ENCODE results near the gene GAS7.

Gene GAS7

DNA sequence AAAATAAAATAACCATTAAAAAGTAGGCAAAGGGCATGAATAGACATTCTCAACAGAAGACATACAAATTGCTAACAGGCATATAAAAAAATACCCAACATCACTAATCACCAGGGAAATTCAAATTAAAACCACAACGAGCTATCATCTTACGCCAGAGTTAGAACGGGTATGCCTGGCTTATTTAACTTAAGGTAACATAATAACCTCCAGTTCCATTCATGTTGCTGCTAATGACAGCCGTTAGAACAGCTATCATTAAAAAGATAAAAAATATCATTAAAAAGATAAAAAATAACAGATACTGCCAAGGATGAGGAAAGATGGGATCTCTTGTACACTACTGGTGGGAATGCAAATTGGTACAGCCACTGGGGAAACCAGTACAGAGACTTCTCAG lies 89.3 kb downstream of the GAS7 start:
- DNase-seq (ENCODE audit: low read depth), result no peak

DNA sequence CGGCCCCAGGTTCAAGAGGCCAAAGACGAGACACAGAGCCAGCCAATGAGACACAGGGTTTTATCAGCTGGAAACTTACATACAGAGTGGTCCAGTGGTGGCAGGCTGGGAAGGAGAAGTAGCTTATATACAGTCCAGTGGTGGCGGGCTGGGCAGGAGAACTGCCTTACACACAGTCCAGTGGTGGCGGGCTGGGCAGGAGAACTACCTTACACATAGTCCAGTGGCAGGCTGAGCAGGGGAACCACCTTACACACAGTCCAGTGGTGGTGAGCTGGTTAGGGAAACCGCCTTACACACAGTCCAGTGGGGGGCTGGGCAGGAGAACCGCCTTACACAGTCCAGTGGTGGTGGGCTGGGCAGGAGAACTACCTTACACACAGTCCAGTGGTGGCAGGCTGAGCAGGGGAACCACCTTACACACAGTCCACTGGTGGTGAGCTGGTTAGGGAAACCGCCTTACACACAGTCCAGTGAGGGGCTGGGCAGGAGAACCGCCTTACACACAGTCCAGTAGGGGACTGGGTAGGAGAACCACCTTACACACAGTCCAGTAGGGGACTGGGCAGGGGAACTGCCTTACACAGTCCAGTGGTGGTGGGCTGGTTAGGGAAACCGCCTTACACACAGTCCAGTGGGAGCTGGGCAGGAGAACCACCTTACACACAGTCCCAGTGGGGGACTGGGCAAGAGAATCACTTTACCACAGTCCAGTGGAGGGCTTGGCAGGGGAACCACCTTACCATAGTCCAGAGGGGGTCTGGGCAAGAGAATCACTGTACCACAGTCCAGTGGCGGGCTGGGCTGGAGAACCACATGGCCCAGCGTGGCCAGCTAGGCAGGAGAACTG lies 90.9 kb downstream of the GAS7 start:
- no peak for DNase-seq (ENCODE audit: low read depth)

DNA sequence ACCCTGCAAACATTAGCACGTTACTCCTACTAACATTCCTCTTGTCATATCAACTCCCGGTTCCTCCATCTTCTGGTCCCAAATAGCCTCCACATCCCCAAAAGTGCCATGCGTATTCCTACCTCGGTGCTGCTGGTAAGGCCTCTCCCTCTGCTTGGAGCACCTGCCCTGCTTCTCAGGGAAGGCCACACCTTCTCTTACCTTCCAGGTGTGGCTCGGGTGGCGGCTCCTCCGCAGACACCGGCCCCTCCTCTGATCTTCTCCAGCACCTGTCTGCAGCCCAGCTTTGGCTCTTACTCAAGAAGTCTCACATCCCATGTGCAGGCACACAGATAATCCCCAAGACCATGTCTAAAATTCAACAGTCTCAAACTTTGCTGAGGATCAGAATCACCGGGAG lies 92.3 kb downstream of the GAS7 start:
- DNase-seq (ENCODE audit: low read depth), result no peak

DNA sequence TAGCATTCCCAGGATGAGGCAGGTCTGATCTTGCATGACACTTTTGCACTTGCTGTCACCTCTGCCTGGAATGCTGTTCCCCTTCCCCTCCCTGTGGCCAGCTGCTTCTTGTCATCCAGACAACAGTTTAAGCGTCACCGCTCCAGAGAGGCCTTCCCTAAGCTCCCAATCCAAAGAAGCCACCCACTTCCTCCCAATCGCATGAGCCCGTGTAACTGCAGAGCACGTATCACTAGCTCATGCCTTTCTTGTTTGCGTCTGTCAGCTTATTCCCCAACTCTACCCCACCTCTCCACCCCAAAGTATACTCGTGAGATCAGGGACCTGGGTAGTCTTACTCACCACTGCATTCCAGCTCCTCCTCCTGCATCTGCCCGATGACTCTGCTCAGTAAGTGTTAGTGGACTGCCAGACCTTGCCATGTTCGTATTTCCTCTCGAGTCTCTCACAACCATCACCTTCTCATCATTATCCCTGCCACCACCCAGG lies 92.8 kb downstream of the GAS7 start:
- DNase-seq (ENCODE audit: low read depth), result no peak

DNA sequence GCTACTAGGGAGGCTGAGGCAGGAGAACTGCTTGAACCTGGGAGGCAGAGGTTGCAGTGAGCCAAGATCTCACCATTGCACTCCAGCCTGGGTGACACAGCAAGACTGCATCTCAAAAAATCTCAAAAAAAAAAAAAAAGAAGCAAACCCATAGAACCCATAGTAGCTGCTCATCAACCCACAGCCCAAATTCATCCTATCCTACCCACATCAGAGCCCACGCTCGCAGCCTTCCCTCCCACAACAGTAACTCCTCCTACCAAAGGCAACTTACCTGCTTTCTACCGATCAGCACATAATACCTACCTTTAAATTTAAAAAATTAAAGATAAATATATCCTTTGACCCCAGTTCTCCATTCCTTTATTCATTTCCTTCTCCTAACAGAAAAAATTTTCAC lies 94.7 kb downstream of the GAS7 start:
- DNase-seq (ENCODE audit: low read depth), result no peak

DNA sequence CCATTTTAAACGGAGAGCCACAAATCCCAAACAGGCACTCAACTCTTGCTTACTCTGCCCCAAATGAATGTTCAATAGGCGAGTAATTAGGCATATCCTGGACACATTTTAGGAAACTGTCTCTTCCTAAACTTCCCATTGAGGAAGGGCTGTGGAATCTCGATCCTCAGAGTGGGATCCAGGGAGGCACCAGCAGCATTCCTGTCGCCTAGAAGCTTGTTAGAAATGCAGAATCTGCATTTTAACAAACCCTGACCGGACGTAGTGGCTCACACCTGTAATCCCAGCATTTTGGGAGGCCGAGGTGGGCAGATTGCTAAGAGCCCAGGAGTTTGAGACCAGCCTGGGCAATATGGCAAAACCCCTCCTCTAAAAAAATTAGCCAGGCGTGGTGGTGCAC lies 95.6 kb downstream of the GAS7 start:
- no peak for DNase-seq (ENCODE audit: low read depth)

DNA sequence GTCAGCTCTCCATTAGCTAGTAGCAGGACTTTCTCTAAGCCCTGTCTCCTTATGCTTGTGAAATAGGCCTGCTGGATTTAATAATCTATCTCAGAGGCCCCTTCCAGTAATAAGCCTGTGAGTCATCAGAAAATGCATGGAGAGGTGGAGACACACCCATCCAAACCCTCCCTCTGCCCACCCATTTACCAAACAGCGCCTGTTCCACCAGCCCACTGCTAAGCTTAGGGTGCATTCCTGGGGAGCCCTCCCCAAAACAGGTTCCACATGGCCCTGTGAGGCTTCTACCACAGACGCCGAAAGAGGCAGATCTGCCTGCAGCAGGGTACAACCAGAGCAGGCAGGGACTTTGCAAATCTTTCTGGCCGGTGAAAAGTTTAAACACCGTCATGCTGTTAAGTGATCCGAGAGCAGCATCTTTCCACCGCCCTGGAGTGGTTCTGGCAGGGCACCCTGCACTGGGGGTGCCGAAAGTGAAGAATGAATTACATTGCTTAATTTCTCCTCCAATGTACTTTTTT lies 99.3 kb downstream of the GAS7 start:
- DNase-seq (ENCODE audit: low read depth), result peak; percentile 28

DNA sequence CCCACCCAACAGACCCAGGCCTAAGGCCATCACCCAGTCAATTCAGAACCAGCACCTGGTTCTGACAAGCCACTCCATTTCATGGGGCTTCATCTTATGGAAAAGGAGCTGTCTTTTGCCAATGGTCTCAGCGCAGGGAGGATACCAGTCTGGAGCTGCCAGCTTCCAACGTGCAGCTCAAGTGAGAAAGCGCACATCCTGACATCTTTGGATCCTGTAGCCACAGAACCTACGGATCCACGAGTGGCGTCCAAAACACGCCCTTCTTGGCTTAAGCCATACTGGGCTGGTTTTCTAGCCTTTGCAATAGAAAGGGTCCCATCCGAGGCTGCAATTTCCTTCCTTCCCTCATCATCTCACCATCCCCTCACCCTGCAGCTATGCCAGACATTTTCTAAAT lies 101.8 kb downstream of the GAS7 start:
- no peak for DNase-seq (ENCODE audit: low read depth)

DNA sequence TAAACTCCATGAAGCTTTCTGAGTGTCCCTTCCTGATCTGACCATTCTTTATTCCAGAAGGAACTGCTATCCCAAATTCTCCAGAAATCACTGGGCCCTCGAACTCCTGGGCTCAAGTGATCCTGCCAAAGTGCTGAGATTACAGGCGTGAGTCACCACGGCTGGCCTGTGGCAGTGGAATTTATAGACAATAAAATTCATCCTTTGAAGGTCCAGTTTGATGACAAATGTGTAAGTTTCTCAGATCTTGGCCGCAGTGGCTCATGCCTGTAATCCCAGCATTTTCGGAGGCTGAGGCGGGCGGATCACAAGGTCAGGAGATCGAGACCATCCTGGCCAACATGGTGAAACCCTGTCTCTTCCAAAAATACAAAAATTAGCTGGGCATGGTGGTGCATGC lies 103.1 kb downstream of the GAS7 start:
- DNase-seq (ENCODE audit: low read depth), result peak; percentile 69

DNA sequence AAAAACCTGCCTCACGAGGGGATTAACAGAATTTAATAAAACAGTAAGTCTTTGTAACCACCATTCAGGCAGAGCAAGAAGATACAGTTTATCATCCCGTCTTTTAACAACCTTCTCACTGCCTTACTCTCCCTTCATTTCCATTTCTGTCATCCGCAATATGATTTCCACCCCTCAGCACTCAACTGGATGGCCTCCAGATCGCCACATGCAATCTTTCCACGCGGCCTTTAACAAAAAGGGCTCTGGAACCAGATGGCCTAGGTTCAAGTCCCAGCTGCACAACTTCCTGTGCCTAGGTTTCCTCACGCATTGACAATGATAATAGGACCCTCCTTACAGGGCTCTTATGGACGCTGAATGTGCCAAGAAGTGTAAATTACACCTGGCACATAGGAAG lies 103.6 kb downstream of the GAS7 start:
- no peak for DNase-seq (ENCODE audit: low read depth)

DNA sequence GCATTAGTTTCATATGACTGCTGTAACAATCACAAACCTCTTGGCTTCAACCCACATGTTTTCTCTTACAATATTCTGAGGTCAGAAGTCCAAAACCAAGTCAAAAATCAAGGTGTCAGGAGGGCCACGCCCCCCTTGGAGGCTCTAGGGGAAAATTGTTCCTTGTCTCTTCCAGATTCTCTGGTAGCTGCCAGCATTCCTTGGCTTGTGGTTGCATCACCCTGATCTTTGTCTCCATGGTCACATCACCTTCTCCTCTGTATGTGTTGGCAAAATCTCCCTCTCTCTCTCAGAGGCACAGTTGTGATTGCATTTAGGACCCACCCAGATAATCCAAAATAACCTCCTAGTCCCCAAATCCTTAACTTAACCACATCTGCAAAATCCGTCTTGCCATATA lies 105.8 kb downstream of the GAS7 start:
- DNase-seq (ENCODE audit: low read depth), result no peak

DNA sequence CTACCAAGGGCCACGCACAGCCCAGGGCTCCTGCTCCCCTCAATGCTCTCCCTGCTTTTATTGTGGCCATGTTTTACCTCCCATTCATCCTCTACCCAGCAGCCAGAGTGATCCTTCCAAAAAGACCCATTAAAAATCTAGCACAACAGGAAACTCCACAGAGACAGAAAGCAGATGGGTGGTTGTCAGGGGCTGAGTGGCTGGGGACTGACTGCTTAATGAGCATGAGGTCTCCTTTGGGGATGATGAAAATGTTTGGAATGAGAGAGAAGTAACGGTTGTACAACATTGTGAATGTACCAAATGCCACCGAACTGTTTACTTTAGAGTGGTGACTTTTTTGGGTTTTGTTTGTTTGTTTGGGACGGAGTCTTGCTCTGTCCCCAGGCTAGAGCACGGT lies 107.4 kb downstream of the GAS7 start:
- no peak for DNase-seq (ENCODE audit: low read depth)

DNA sequence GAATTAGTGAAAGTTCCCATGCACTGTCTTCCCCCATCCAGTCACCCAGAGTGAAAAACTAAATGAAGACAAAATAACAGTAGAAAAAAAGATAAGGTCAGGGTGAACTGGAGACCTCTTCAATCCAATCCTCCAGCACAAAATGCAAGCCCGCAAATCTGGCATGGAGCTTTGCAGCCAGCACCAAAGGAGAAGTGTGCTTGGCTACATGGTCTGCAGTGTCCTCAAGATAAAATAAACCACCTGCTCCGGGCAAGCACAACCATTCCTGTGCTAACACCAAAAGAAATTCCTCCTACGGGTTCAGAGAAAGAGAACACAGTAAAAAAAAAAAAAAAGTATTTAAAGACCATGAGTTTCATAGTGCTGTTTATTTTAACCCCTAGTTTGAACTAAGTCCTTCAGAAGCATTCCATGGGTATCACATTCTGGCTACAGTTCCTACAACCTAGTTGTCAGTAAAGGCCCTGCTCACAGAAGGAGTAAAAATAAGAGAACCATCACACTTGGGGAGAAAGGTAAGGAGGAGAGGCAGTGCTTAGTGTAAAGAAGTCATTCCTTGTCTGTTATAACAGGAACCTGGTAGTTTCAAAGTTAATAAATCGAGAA lies 109.1 kb downstream of the GAS7 start:
- no peak for DNase-seq (ENCODE audit: low read depth)

DNA sequence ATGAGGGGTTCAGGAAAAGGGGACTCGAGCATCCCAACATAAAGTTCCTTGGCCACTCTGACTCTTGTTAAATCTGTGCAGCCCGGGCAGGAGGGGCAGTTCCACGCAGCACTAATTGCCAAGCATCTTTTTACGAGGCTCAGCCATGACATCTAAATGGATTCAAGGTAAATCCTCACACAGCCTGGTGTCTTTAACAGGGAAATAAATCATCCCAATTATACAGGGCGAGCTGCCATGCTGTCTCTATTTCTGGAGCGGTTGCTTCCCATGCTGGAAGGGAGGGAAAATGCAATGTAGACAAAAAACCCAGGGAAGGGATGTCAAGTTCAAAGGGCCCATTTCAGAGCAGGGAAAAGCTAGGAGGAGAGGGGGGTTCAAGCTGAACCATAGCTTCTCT lies 110.0 kb downstream of the GAS7 start:
- DNase-seq (ENCODE audit: low read depth), result no peak

DNA sequence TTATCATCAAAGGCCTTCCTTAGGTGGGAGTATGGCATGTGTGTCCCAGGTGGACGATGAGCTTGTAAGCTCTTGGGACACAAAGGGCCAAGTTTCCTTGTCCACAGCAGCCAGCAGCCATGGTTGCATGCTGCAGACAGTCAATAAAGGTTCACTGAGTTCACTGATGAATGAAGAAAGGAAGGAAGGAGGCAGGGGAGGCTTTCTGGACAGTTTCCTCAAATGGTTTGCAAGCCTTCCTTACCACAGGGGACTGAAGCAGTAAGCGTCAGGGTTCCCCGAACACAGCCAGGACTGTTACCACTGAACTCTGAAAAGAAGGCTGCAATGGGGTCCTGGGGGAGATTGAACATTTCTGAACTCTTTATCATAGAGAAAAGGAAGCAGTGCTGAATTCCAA lies 111.1 kb downstream of the GAS7 start:
- no peak for DNase-seq (ENCODE audit: low read depth)

DNA sequence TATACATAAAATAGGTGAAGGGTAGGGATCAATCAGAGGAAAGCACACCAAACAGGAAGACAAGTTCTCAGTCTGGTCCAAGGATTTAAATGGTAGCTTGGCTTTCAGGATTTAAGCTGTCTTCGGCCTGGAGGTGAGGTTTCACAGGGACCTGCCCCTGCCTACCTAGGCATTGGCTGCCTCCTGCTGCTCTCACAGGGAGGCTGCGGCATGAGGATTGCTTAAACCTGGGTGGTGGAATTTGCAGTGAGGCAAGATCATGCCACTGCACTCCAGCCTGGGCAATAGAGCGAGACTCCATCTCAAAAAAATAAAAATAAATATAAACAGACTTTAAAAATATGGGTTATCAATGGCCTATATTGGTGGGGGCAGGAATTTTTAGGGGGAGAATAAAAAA lies 114.5 kb downstream of the GAS7 start:
- DNase-seq (ENCODE audit: low read depth), result no peak

DNA sequence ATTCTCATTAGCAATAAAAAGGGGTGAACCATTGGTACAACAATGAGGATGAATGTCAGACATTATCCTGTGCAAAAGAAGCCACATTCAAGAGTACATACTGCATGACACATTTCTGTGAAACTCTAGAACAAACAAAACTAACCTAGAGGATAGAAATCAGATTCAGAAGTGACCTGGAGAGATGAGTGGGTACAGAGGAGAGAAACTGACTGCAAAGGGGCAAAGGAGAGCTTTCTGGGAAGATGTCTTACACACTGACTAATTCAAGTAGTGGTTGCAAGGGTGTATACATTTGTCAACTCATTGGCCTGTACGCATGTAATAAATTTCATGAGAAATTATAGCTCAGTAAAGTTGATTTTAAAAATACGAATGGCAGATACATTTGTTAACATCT lies 115.6 kb downstream of the GAS7 start:
- no peak for DNase-seq (ENCODE audit: low read depth)

DNA sequence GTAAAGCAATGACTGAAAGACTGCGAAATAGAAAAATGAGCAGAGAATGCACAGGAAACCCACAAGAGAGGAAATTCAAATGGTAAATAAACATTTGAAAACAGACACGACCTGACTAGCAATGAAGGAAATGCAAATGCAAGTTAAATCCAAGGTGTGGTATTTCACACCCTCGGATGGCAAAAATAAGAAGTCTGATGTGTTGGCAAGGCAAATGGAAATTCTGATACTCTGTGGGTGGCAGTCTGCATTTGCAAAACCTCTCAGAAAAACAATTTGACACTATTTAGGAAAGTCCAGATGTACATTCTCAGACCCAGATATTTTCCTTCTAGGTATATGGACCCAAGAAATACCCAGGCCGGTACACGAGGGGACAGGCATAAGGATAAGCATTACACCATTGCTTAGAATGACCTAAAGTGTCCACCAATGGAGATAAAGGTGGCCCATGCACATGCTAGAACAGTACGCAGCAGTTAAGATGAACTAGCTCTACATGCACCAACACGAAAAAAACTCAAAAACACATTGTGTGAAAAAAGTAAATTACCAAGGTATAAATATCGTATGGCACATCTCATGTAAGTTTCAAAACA lies 116.7 kb downstream of the GAS7 start:
- DNase-seq (ENCODE audit: low read depth), result no peak

DNA sequence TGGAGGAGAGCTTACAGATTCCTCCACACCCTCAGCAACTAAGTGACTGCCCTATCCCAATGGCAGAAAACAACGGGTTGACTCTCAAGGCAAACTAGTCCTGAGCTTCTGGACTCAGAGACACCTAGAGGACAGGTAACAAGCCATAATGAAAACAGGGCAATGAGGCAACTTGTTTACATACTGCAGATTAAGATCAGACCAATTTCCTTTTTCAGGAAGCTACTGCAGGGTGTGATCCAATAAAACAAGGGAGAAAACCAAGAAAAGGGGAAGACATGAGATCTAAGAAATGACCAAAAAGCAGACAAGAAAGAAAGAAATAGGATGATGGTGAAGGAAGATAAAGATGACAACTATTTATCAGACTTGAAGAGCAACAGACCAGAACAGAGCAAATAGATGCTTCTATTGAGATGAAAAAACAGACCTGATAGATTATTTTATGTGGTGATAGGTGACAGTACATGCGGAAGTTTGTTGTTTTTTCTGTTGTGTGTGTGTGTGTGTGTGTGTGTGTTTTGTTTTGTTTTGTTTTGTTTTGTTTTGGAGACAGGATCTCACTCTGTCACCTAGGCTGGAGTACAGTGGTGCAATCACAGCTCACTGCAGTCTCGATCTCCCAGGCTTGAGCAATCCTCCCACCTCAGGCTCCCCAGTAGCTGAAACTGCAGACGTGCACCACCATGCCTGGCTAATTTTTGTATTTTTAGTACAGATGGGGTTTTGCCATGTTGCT lies 120.7 kb downstream of the GAS7 start:
- DNase-seq (ENCODE audit: low read depth), result no peak

DNA sequence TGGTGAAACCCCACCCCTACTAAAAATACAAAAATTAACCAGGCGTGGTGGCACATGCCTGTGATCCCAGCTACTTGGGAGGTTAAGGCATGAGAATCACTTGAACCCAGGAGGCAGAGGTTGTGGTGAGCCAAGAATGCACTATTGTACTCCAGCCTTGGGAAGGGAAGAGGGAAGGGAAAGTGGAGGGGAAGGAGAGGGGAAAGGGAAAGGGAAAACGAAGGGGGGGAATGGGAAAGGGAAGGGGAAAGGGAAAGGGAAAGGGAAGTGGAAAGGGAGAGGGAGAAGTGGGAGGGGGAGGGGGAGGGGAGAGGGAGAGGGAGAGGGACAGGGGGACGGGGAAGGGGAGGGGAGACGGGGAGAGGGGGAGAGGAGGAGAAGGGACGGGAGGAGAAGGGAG lies 122.5 kb downstream of the GAS7 start:
- no peak for DNase-seq (ENCODE audit: low read depth)

DNA sequence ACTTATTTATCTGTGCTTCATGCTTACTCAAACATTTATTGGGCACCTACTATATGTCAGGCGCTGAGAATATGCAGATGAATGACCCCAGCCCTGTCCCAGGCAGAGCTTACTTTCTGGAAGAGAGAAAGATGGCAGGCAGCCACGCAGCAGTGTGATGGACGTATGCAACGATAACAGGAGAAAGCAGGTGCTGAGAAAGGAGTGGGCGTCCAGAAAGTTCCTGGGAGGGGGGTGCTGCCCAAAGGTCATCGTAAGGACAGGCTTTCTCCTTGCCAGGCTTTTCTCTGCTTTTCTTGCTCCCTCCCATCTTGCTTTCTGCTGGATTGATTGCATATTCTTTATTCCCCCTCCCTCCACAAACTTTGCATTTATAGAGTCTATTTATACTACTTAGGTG lies 124.5 kb downstream of the GAS7 start:
- no peak for DNase-seq (ENCODE audit: low read depth)

All from ELR (cell line).